Loucy (cell line): ENCODE data around the gene BET1.

Experiments
- H2AFZ ChIP-seq: fragments of 200-600 bp; sonication (generic); 2 replicates; pipeline ENCODE4 v1.6.0; 2016; ENCODE audit warnings: antibody characterized with exemption, mild to moderate bottlenecking, low read length, moderate library complexity
- H3F3A ChIP-seq: fragments of 200-600 bp; 2 replicates; pipeline ENCODE4 v1.6.0; 2016; ENCODE audit warnings: antibody characterized with exemption, low read depth, mild to moderate bottlenecking
- H3K27me3 ChIP-seq: fragments of 200-600 bp; sonication (generic); 2 replicates; pipeline ENCODE4 v1.6.1; 2014; ENCODE audit warnings: low read length, mild to moderate bottlenecking; ENCODE audit not compliant: insufficient read depth, poor library complexity, severe bottlenecking
- H3K36me3 ChIP-seq: fragments of 200-600 bp; sonication (generic); 2 replicates; pipeline ENCODE4 v1.6.1; 2016; ENCODE audit warnings: low read length; ENCODE audit not compliant: insufficient read depth
- H3K4me1 ChIP-seq: fragments of 200-600 bp; sonication (generic); 2 replicates; pipeline ENCODE4 v1.5.1; 2014; ENCODE audit warnings: low read length, mild to moderate bottlenecking; ENCODE audit not compliant: insufficient read depth, poor library complexity, severe bottlenecking
- H3K4me2 ChIP-seq: fragments of 200-600 bp; sonication (generic); 2 replicates; pipeline ENCODE4 v1.6.0; 2014; ENCODE audit warnings: antibody characterized with exemption, low read length, low read depth, mild to moderate bottlenecking; ENCODE audit not compliant: poor library complexity, severe bottlenecking
- H3K4me3 ChIP-seq: fragments of 200-600 bp; sonication (generic); 2 replicates; pipeline ENCODE4 v1.5.1; 2014; ENCODE audit warnings: low read length, mild to moderate bottlenecking, mixed read lengths; ENCODE audit not compliant: poor library complexity, severe bottlenecking
- H3K79me2 ChIP-seq: fragments of 200-600 bp; sonication (generic); 2 replicates; pipeline ENCODE4 v1.6.1; 2014; ENCODE audit warnings: low read length; ENCODE audit not compliant: insufficient read depth
- H3K9ac ChIP-seq: fragments of 200-600 bp; sonication (generic); 2 replicates; pipeline ENCODE4 v1.6.0; 2014; ENCODE audit warnings: mild to moderate bottlenecking, low read depth, low read length, moderate library complexity; ENCODE audit not compliant: poor library complexity, severe bottlenecking
- H3K9me2 ChIP-seq: fragments of 200-600 bp; sonication (generic); replicated peaks from 2 replicates; pipeline ENCODE4 v1.6.1; 2016; ENCODE audit warnings: low read depth, low read length, mixed read lengths
- H3K9me3 ChIP-seq: fragments of 200-600 bp; sonication (generic); 2 replicates; pipeline ENCODE4 v1.6.1; 2014; ENCODE audit warnings: mild to moderate bottlenecking, antibody characterized with exemption, low read length, low read depth; ENCODE audit not compliant: insufficient read depth
- H4K20me1 ChIP-seq: fragments of 200-600 bp; sonication (generic); 2 replicates; pipeline ENCODE4 v1.6.0; 2014; ENCODE audit warnings: antibody characterized with exemption, low read length, mild to moderate bottlenecking; ENCODE audit not compliant: insufficient read depth, poor library complexity, severe bottlenecking
- EZH2phosphoT487 ChIP-seq: fragments of 200-600 bp; IDR thresholded peaks from 2 replicates; pipeline ENCODE4 v1.6.1; 2018; ENCODE audit warnings: antibody characterized with exemption, mild to moderate bottlenecking, moderate library complexity, borderline replicate concordance
- TF ChIP-seq, protein P1 (sequence below): fragments of 200-600 bp; sonication (generic); conservative IDR thresholded peaks from 2 replicates; pipeline ENCODE4 v1.5.1; 2014; ENCODE audit warnings: mild to moderate bottlenecking, antibody characterized with exemption, low read length

The BET1 gene

DNA sequence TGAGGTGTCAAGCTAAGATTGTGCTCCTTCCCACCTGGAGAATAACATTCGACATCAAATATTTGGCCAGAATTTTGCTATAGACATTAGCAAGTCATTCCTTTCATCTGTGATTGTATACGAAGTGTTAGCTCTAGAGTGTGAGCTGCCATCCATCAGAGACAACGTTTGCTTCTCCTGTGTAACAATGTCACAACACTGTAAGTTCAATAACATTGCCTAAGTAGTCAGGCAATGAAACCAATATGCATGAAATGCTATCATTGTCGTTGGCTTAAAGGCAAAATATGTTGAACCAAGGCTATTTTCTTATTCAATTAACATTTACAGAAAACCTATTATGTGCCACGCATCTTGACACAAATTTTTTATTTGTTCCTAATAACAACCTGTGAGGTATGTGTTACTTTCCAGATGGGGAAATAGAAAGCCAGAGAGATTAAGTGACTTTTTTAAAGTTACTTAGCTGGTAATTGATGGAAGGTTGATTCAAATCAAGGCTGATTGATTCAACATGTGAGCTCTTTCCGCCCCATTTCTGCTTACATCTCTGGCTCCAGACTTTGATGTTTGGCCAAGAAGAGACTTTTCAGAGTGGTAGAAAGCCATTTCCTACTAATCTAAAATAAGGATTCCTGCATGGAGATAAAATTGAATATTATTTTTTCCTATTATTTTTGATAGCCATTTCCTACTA is 32.0 kb downstream of the BET1 start:
- H4K20me1 ChIP-seq: no peaks in the 10 kb centered on the region
- H3K4me3 ChIP-seq: no peak overlapping the region
- no peaks in the 10 kb centered on the region for H3K79me2 ChIP-seq
- H3K9me2 ChIP-seq: no peaks in the 10 kb centered on the region
- no peaks in the 10 kb centered on the region for H3K9me3 ChIP-seq
- TF ChIP-seq, protein P1, sequence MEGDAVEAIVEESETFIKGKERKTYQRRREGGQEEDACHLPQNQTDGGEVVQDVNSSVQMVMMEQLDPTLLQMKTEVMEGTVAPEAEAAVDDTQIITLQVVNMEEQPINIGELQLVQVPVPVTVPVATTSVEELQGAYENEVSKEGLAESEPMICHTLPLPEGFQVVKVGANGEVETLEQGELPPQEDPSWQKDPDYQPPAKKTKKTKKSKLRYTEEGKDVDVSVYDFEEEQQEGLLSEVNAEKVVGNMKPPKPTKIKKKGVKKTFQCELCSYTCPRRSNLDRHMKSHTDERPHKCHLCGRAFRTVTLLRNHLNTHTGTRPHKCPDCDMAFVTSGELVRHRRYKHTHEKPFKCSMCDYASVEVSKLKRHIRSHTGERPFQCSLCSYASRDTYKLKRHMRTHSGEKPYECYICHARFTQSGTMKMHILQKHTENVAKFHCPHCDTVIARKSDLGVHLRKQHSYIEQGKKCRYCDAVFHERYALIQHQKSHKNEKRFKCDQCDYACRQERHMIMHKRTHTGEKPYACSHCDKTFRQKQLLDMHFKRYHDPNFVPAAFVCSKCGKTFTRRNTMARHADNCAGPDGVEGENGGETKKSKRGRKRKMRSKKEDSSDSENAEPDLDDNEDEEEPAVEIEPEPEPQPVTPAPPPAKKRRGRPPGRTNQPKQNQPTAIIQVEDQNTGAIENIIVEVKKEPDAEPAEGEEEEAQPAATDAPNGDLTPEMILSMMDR: no peak
- TF ChIP-seq EZH2phosphoT487: no peak
- no peak overlapping the region for H2AFZ ChIP-seq
- no peaks in the 10 kb centered on the region for H3K4me1 ChIP-seq
- no peak overlapping the region for H3K9ac ChIP-seq
- H3K4me2 ChIP-seq: no peak overlapping the region
- no peaks in the 10 kb centered on the region for H3K27me3 ChIP-seq
- H3F3A ChIP-seq: no peaks in the 10 kb centered on the region
- H3K36me3 ChIP-seq: no peaks in the 10 kb centered on the region

DNA sequence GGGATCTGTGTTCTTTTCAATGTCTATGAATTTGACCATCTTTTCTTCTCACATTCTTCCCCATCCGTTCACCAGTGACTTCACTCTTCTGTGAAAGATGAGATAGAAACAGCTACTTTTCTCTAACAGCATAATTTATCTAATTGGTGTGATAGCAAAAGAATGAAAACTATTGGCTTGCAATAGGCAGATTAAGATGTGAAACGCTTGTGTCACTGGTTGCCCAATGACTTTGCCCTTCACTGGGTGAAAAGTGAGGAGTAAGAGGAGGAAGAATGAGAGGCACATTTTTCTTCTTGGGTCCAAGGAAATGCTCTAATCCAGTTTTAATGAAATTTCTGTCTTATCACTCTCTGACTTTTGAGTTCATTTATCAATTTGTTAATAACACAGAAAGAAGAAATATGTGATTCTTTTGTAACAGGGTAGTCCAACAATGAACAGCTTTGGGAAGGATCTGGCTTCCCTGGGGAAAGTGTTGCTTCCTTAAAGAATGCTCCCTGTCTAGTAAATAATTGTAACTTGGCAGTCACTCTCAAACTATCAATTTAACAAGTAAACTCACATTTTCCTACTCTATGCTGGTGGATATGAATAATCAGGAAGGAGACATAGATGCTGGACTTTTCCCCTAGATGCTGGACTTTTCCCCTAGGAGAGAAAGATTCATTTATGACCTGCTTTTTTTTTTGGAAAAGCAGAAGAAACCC is 35.1 kb downstream of the BET1 start:
- no peaks in the 10 kb centered on the region for H4K20me1 ChIP-seq
- no peaks in the 10 kb centered on the region for H3K9me2 ChIP-seq
- H3K4me2 ChIP-seq: no peak overlapping the region
- no peaks in the 10 kb centered on the region for H3K9me3 ChIP-seq
- no peaks in the 10 kb centered on the region for H3K36me3 ChIP-seq
- H3K79me2 ChIP-seq: no peaks in the 10 kb centered on the region
- H3K9ac ChIP-seq: no peak overlapping the region
- no peak overlapping the region for H3K4me3 ChIP-seq
- no peak overlapping the region for H2AFZ ChIP-seq
- no peaks in the 10 kb centered on the region for H3K27me3 ChIP-seq
- no peaks in the 10 kb centered on the region for H3K4me1 ChIP-seq
- TF ChIP-seq, protein P1: no peak
- TF ChIP-seq EZH2phosphoT487: no peak
- H3F3A ChIP-seq: no peaks in the 10 kb centered on the region

DNA sequence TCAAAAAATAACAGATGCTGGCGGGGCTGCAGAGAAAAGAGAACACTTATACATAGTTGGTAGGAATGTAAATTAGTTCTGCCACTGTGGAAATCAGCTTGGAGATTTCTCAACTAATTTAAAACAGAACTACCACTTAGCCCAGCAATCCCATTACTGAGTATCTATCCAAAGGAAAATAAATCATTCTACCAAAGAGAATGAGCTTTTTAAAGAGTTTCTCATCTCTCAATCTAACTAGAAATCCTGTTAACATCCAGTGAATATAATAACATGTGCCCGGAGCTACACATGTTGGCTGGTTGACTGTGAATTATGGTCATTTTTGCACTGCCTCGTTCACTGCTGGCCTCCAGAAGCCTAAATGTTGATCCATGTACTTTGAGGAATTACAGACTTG is 39.3 kb downstream of the BET1 start:
- H3K27me3 ChIP-seq: no peaks in the 10 kb centered on the region
- H3K4me3 ChIP-seq: no peak overlapping the region
- H3K79me2 ChIP-seq: no peaks in the 10 kb centered on the region
- no peak overlapping the region for H3K9ac ChIP-seq
- no peaks in the 10 kb centered on the region for H3K9me3 ChIP-seq
- no peak overlapping the region for H2AFZ ChIP-seq
- H3K9me2 ChIP-seq: no peaks in the 10 kb centered on the region
- H3K4me2 ChIP-seq: no peak overlapping the region
- no peaks in the 10 kb centered on the region for H4K20me1 ChIP-seq
- H3K36me3 ChIP-seq: no peaks in the 10 kb centered on the region
- H3K4me1 ChIP-seq: no peaks in the 10 kb centered on the region
- H3F3A ChIP-seq: no peaks in the 10 kb centered on the region
- TF ChIP-seq, protein P1: no peak
- TF ChIP-seq EZH2phosphoT487: no peak
